Astrocyte (in vitro differentiated cells and primary cell): ENCODE results near the gene ZKSCAN1. TPM values are rescaled to one million over a fixed set of nuclear protein-coding genes. Genes with fewer than 3 reads are reported as not detected.

Experiments used
- DNase-seq: peaks from one replicate; pipeline ENCODE4 v3.0.0-alpha.2; 2010; ENCODE audit warnings: low read depth
- FAIRE-seq: peaks from 2 replicates; lab custom pipeline; 2011; peaks lifted over from hg19 to GRCh38; lab: Jason Lieb, UNC
- H2AFZ ChIP-seq: 2 replicates; pipeline ENCODE4 v1.6.0; 2012; ENCODE audit warnings: low read depth, low read length, inconsistent platforms
- H3K27ac ChIP-seq: 2 replicates; pipeline ENCODE4 v1.5.1; 2011; ENCODE audit warnings: low read depth, low read length, inconsistent platforms
- H3K27me3 ChIP-seq: 2 replicates; pipeline ENCODE4 v1.6.0; 2011; ENCODE audit warnings: low read length, inconsistent platforms; ENCODE audit not compliant: insufficient read depth
- H3K36me3 ChIP-seq: 2 replicates; pipeline ENCODE4 v1.5.1; 2011; ENCODE audit warnings: low read length, inconsistent platforms; ENCODE audit not compliant: insufficient read depth
- H3K4me1 ChIP-seq: 2 replicates; pipeline ENCODE4 v1.5.1; 2011; ENCODE audit warnings: low read length, inconsistent platforms; ENCODE audit not compliant: insufficient read depth
- H3K4me2 ChIP-seq: 2 replicates; pipeline ENCODE4 v1.6.0; 2012; ENCODE audit warnings: low read length, inconsistent platforms
- H3K4me3 ChIP-seq: 2 replicates; pipeline ENCODE4 v1.5.1; 2011; ENCODE audit warnings: low read depth, mild to moderate bottlenecking, low read length, inconsistent platforms; ENCODE audit not compliant: insufficient read depth
- H3K79me2 ChIP-seq: 2 replicates; pipeline ENCODE4 v1.6.0; 2012; ENCODE audit warnings: mild to moderate bottlenecking, low read length, inconsistent platforms; ENCODE audit not compliant: insufficient read depth
- H3K9ac ChIP-seq: 2 replicates; pipeline ENCODE4 v1.6.0; 2012; ENCODE audit warnings: mild to moderate bottlenecking, low read length, inconsistent platforms
- H3K9me3 ChIP-seq: 2 replicates; pipeline ENCODE4 v1.5.1; 2012; ENCODE audit warnings: low read depth, mild to moderate bottlenecking, low read length, inconsistent platforms; ENCODE audit not compliant: insufficient read depth
- H4K20me1 ChIP-seq: 2 replicates; pipeline ENCODE4 v1.6.0; 2012; ENCODE audit warnings: low read length, inconsistent platforms; ENCODE audit not compliant: insufficient read depth
- H3K27ac Mint-ChIP-seq: one replicate; pipeline ENCODE4 v1.8.0; 2021; ENCODE audit warnings: mild to moderate bottlenecking, mixed read lengths; ENCODE audit not compliant: unreplicated experiment
- H3K27me3 Mint-ChIP-seq: one replicate; pipeline ENCODE4 v1.8.0; 2021; ENCODE audit warnings: low read depth, mixed read lengths; ENCODE audit not compliant: unreplicated experiment
- H3K36me3 Mint-ChIP-seq: one replicate; pipeline ENCODE4 v1.8.0; 2021; ENCODE audit warnings: low read depth, mixed read lengths; ENCODE audit not compliant: unreplicated experiment
- H3K4me1 Mint-ChIP-seq: one replicate; pipeline ENCODE4 v1.8.0; 2021; ENCODE audit warnings: low read depth, mixed read lengths; ENCODE audit not compliant: unreplicated experiment
- H3K4me3 Mint-ChIP-seq: one replicate; pipeline ENCODE4 v1.8.0; 2021; ENCODE audit warnings: mild to moderate bottlenecking, moderate library complexity, mixed read lengths; ENCODE audit not compliant: unreplicated experiment
- H3K9me3 Mint-ChIP-seq: one replicate; pipeline ENCODE4 v1.8.0; 2021; ENCODE audit warnings: mild to moderate bottlenecking, mixed read lengths; ENCODE audit not compliant: unreplicated experiment
- EZH2 ChIP-seq: IDR thresholded peaks from 2 replicates; pipeline ENCODE4 v1.6.1; 2012; ENCODE audit warnings: mild to moderate bottlenecking, low read length, inconsistent platforms; ENCODE audit not compliant: insufficient read depth
- total RNA-seq: library from RNA; stranded (reverse); gene quantifications from 2 replicates; pipeline ENCODE4 v1.2.1, GENCODE V29; 2021
- TF ChIP-seq, protein P1 (sequence below): IDR thresholded peaks from 2 replicates; pipeline ENCODE4 v1.5.1; 2011; ENCODE audit warnings: low read depth, mild to moderate bottlenecking, inconsistent platforms, low read length, moderate library complexity; ENCODE audit not compliant: insufficient read depth

The ZKSCAN1 gene
- total RNA-seq, 1 donor from 2014 or later, result 70.8 TPM

DNA sequence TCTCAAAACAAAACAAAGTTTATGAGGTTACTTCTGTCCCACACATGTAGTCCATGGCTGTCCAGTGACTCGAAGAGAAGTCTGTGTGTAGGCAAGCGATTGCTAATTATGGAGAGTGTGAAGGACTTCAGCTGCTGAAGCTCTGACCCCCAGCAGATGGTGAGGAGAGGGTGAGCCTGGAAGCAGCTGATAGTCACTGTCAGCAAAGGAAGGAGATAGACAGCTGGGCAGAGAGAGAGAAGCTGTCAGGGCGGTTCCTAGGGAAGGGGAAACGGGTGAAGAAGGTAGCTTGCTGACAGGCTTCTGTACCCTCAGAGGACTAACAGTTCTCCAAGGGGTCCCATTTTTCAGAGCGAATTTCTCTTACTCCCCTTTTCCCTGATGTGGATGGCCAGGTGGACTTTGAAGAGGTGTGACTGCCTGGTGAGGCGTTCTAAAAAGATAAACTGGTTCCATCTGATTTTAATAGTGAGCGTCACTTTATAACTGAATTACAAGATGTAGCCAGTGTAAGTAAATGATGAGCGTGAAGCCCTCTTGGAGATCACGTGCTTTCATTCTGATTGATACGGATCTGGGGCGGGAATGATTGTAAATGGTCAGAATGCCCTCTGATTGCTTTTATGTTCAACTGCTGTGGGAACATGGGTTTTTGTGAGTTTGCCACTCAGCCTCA, 46.3 kb downstream of the ZKSCAN1 start:
- no peak overlapping the region for H3K4me3 Mint-ChIP-seq
- FAIRE-seq (no peak), DNase-seq (no peak)
- peaks cover 45% of the 10 kb centered on the region for H3K36me3 Mint-ChIP-seq
- H3K79me2 ChIP-seq, result no peaks in the 10 kb centered on the region
- no peaks in the 10 kb centered on the region for H3K4me1 Mint-ChIP-seq
- no peak overlapping the region for H3K27ac ChIP-seq
- H3K4me3 ChIP-seq, result no peak overlapping the region
- no peaks in the 10 kb centered on the region for H3K4me1 ChIP-seq
- TF ChIP-seq EZH2, result no peak
- TF ChIP-seq, protein P1, sequence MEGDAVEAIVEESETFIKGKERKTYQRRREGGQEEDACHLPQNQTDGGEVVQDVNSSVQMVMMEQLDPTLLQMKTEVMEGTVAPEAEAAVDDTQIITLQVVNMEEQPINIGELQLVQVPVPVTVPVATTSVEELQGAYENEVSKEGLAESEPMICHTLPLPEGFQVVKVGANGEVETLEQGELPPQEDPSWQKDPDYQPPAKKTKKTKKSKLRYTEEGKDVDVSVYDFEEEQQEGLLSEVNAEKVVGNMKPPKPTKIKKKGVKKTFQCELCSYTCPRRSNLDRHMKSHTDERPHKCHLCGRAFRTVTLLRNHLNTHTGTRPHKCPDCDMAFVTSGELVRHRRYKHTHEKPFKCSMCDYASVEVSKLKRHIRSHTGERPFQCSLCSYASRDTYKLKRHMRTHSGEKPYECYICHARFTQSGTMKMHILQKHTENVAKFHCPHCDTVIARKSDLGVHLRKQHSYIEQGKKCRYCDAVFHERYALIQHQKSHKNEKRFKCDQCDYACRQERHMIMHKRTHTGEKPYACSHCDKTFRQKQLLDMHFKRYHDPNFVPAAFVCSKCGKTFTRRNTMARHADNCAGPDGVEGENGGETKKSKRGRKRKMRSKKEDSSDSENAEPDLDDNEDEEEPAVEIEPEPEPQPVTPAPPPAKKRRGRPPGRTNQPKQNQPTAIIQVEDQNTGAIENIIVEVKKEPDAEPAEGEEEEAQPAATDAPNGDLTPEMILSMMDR, result no peak
- H3K9ac ChIP-seq, result no peak overlapping the region
- peaks cover 3% of the 10 kb centered on the region for H4K20me1 ChIP-seq
- H3K27me3 Mint-ChIP-seq, result no peaks in the 10 kb centered on the region
- H2AFZ ChIP-seq, result no peak overlapping the region
- peaks cover 28% of the 10 kb centered on the region for H3K36me3 ChIP-seq
- no peak overlapping the region for H3K27ac Mint-ChIP-seq
- no peaks in the 10 kb centered on the region for H3K27me3 ChIP-seq
- no peak overlapping the region for H3K4me2 ChIP-seq
- H3K9me3 ChIP-seq, result peaks cover 10% of the 10 kb centered on the region
- H3K9me3 Mint-ChIP-seq, result peaks cover 4% of the 10 kb centered on the region

DNA sequence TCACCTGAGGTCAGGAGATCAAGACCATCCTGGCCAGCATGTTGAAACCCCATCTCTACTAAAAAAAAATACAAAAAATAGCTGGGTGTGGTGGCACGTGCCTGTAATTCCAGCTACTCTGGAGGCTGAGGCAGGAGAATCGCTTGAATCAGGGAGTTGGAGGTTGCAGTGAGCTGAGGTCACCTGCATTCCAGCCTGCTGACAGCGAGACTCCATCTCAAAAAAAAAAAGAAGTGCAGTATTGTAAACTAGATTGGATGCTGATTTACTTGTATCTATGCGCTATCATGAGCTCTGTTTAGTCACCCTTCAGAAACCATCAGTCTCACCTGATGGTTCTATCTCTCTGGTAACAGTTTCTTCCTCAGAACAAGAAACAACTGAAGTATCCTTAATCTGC, 48.0 kb downstream of the ZKSCAN1 start:
- H3K9me3 ChIP-seq, result peaks cover 10% of the 10 kb centered on the region
- H3K4me1 ChIP-seq, result no peaks in the 10 kb centered on the region
- Mint-ChIP-seq H3K4me3 (no peak overlapping the region), H3K36me3 (peaks cover 43% of the 10 kb centered on the region), H3K27ac (no peak overlapping the region), H3K9me3 (peaks cover 2% of the 10 kb centered on the region), H3K27me3 (no peaks in the 10 kb centered on the region), H3K4me1 (no peaks in the 10 kb centered on the region)
- peaks cover 2% of the 10 kb centered on the region for H4K20me1 ChIP-seq
- H3K4me3 ChIP-seq, result no peak overlapping the region
- H3K9ac ChIP-seq, result no peak overlapping the region
- DNase-seq (no peak), FAIRE-seq (no peak)
- no peaks in the 10 kb centered on the region for H3K79me2 ChIP-seq
- H2AFZ ChIP-seq, result no peak overlapping the region
- TF ChIP-seq, protein P1, result no peak
- TF ChIP-seq EZH2, result no peak
- no peaks in the 10 kb centered on the region for H3K27me3 ChIP-seq
- peaks cover 20% of the 10 kb centered on the region for H3K36me3 ChIP-seq
- H3K4me2 ChIP-seq, result no peak overlapping the region
- H3K27ac ChIP-seq, result no peak overlapping the region

DNA sequence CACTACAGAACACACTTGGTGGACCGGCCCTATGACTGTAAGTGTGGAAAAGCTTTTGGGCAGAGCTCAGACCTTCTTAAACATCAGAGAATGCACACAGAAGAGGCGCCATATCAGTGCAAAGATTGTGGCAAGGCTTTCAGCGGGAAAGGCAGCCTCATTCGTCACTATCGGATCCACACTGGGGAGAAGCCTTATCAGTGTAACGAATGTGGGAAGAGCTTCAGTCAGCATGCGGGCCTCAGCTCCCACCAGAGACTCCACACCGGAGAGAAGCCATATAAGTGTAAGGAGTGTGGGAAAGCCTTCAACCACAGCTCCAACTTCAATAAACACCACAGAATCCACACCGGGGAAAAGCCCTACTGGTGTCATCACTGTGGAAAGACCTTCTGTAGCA, 48.8 kb downstream of the ZKSCAN1 start:
- DNase-seq (no peak), FAIRE-seq (no peak)
- Mint-ChIP-seq H3K27me3 (no peaks in the 10 kb centered on the region), H3K36me3 (peaks cover 39% of the 10 kb centered on the region), H3K27ac (no peak overlapping the region), H3K4me3 (no peak overlapping the region), H3K4me1 (no peaks in the 10 kb centered on the region), H3K9me3 (peaks cover 2% of the 10 kb centered on the region)
- no peak overlapping the region for H3K9ac ChIP-seq
- no peaks in the 10 kb centered on the region for H4K20me1 ChIP-seq
- no peak overlapping the region for H2AFZ ChIP-seq
- H3K4me2 ChIP-seq, result no peak overlapping the region
- H3K9me3 ChIP-seq, result peaks cover 12% of the 10 kb centered on the region
- no peak overlapping the region for H3K4me3 ChIP-seq
- no peaks in the 10 kb centered on the region for H3K27me3 ChIP-seq
- H3K27ac ChIP-seq, result no peak overlapping the region
- H3K36me3 ChIP-seq, result peaks cover 20% of the 10 kb centered on the region
- TF ChIP-seq, protein P1, result no peak
- TF ChIP-seq EZH2, result no peak
- no peaks in the 10 kb centered on the region for H3K4me1 ChIP-seq
- no peaks in the 10 kb centered on the region for H3K79me2 ChIP-seq
